ENCODE data around the gene CTSH. TPM values are rescaled to one million over a fixed set of nuclear protein-coding genes. Genes with fewer than 3 reads are reported as not detected.

Gene CTSH
- total RNA-seq, 1 donor from 2014 or later, result 5.7 TPM

GRCh38 chr15:78893538-78893937, 51.3 kb downstream of the CTSH start:
- no peak overlapping the region for H3K27ac Mint-ChIP-seq (ENCODE audit: unreplicated experiment)
- Histone ChIP-seq H3K36me3 (ENCODE audit: insufficient read depth, low read length) (peaks cover 88% of the 10 kb centered on the region), H3K9me3 (ENCODE audit: insufficient read depth, low read depth, low read length) (no peaks in the 10 kb centered on the region), H4K20me1 (ENCODE audit: insufficient read depth, low read length) (peaks cover 87% of the 10 kb centered on the region), H3K79me2 (ENCODE audit: insufficient read depth, low read length) (peaks cover 90% of the 10 kb centered on the region), H3K4me1 (ENCODE audit: insufficient read depth, low read length) (no peaks in the 10 kb centered on the region), H3K4me2 (ENCODE audit: low read length) (no peak overlapping the region), H2AFZ (ENCODE audit: low read depth, low read length) (no peak overlapping the region), H3K4me3 (ENCODE audit: insufficient read depth, low read depth, low read length) (no peak overlapping the region), H3K27me3 (ENCODE audit: insufficient read depth, low read length) (no peaks in the 10 kb centered on the region), H3K9ac (ENCODE audit: low read length) (no peak overlapping the region), H3K27ac (ENCODE audit: low read depth, low read length) (no peak overlapping the region)
- DNase-seq (ENCODE audit: low read depth) (no peak), FAIRE-seq (peak; percentile 43)
- TF ChIP-seq EZH2 (IDR thresholded peaks at IDR 0.05; ENCODE audit: insufficient read depth, low read length) (no peak), CTCF (IDR thresholded peaks at IDR 0.05; ENCODE audit: insufficient read depth, low read depth, low read length) (no peak)
- H3K4me3 Mint-ChIP-seq (ENCODE audit: unreplicated experiment), result no peak overlapping the region
- H3K36me3 Mint-ChIP-seq (ENCODE audit: low read depth, unreplicated experiment), result peaks cover 19% of the 10 kb centered on the region
- no peaks in the 10 kb centered on the region for H3K4me1 Mint-ChIP-seq (ENCODE audit: low read depth, unreplicated experiment)
- no peaks in the 10 kb centered on the region for H3K9me3 Mint-ChIP-seq (ENCODE audit: unreplicated experiment)
- H3K27me3 Mint-ChIP-seq (ENCODE audit: low read depth, unreplicated experiment), result no peaks in the 10 kb centered on the region

- Histone ChIP-seq H4K20me1 (ENCODE audit: insufficient read depth, low read length) (peaks cover 95% of the 10 kb centered on the region), H3K4me1 (ENCODE audit: insufficient read depth, low read length) (no peaks in the 10 kb centered on the region), H2AFZ (ENCODE audit: low read depth, low read length) (no peak overlapping the region), H3K27ac (ENCODE audit: low read depth, low read length) (no peak overlapping the region), H3K27me3 (ENCODE audit: insufficient read depth, low read length) (no peaks in the 10 kb centered on the region), H3K4me2 (ENCODE audit: low read length) (no peak overlapping the region), H3K9ac (ENCODE audit: low read length) (no peak overlapping the region), H3K36me3 (ENCODE audit: insufficient read depth, low read length) (peaks cover 84% of the 10 kb centered on the region), H3K4me3 (ENCODE audit: insufficient read depth, low read depth, low read length) (no peak overlapping the region), H3K9me3 (ENCODE audit: insufficient read depth, low read depth, low read length) (no peaks in the 10 kb centered on the region), H3K79me2 (ENCODE audit: insufficient read depth, low read length) (peaks cover 96% of the 10 kb centered on the region)
- peaks cover 17% of the 10 kb centered on the region for H3K4me1 Mint-ChIP-seq (ENCODE audit: low read depth, unreplicated experiment)
- DNase-seq (ENCODE audit: low read depth) (no peak), FAIRE-seq (no peak)
- H3K27ac Mint-ChIP-seq (ENCODE audit: unreplicated experiment), result no peak overlapping the region
- peaks cover 28% of the 10 kb centered on the region for H3K36me3 Mint-ChIP-seq (ENCODE audit: low read depth, unreplicated experiment)
- H3K4me3 Mint-ChIP-seq (ENCODE audit: unreplicated experiment), result no peak overlapping the region
- H3K27me3 Mint-ChIP-seq (ENCODE audit: low read depth, unreplicated experiment), result no peaks in the 10 kb centered on the region
- H3K9me3 Mint-ChIP-seq (ENCODE audit: unreplicated experiment), result no peaks in the 10 kb centered on the region
- TF ChIP-seq EZH2 (IDR thresholded peaks at IDR 0.05; ENCODE audit: insufficient read depth, low read length), result no peak
- TF ChIP-seq CTCF (IDR thresholded peaks at IDR 0.05; ENCODE audit: insufficient read depth, low read depth, low read length), result no peak
These were observed 55.8 kb downstream of the CTSH start for GRCh38 chr15:78889000-78889399.

GRCh38 chr15:78881681-78882080, 63.2 kb downstream of the CTSH start:
- Mint-ChIP-seq H3K4me3 (ENCODE audit: unreplicated experiment) (peak overlapping the region; percentile 66), H3K27me3 (ENCODE audit: low read depth, unreplicated experiment) (no peaks in the 10 kb centered on the region), H3K4me1 (ENCODE audit: low read depth, unreplicated experiment) (peaks cover 50% of the 10 kb centered on the region), H3K36me3 (ENCODE audit: low read depth, unreplicated experiment) (peaks cover 12% of the 10 kb centered on the region), H3K27ac (ENCODE audit: unreplicated experiment) (no peak overlapping the region), H3K9me3 (ENCODE audit: unreplicated experiment) (no peaks in the 10 kb centered on the region)
- Histone ChIP-seq H3K4me2 (ENCODE audit: low read length) (no peak overlapping the region), H3K79me2 (ENCODE audit: insufficient read depth, low read length) (peaks cover 98% of the 10 kb centered on the region), H3K9ac (ENCODE audit: low read length) (no peak overlapping the region), H3K4me1 (ENCODE audit: insufficient read depth, low read length) (peaks cover 29% of the 10 kb centered on the region), H2AFZ (ENCODE audit: low read depth, low read length) (no peak overlapping the region), H3K36me3 (ENCODE audit: insufficient read depth, low read length) (peaks cover 33% of the 10 kb centered on the region), H4K20me1 (ENCODE audit: insufficient read depth, low read length) (peaks cover 100% of the 10 kb centered on the region), H3K9me3 (ENCODE audit: insufficient read depth, low read depth, low read length) (no peaks in the 10 kb centered on the region), H3K27ac (ENCODE audit: low read depth, low read length) (no peak overlapping the region), H3K27me3 (ENCODE audit: insufficient read depth, low read length) (no peaks in the 10 kb centered on the region), H3K4me3 (ENCODE audit: insufficient read depth, low read depth, low read length) (no peak overlapping the region)
- DNase-seq (ENCODE audit: low read depth) (no peak), FAIRE-seq (no peak)
- TF ChIP-seq EZH2 (IDR thresholded peaks at IDR 0.05; ENCODE audit: insufficient read depth, low read length) (no peak), CTCF (IDR thresholded peaks at IDR 0.05; ENCODE audit: insufficient read depth, low read depth, low read length) (no peak)

All from astrocyte (in vitro differentiated cells and primary cell).